Transverse colon (tissue), 4 donors: ENCODE measurements around the gene RASSF4. TPM values are rescaled to one million over a fixed set of nuclear protein-coding genes. Genes with fewer than 3 reads are reported as not detected.
"Not testable (repeated sequence)": the region's sequence is repeated elsewhere in the genome, so short reads cannot be mapped to it uniquely, and the experiment has no call there.

Experiments used
- DNase-seq: peaks from one replicate; pipeline ENCODE4 v3.0.0-alpha.2; 2019
- H3K27ac ChIP-seq, 4 donors: fragments of 200-600 bp; sonication (generic); 2 replicates each; pipeline ENCODE4 v1.5.1; 2016 to 2018; ENCODE audit warnings: inconsistent platforms in 4 of 4
- H3K27me3 ChIP-seq: fragments of 200-600 bp; sonication (generic); 2 replicates; pipeline ENCODE4 v1.5.1; 2017; ENCODE audit warnings: inconsistent platforms
- H3K36me3 ChIP-seq, 4 donors: fragments of 200-600 bp; sonication (generic); 2 replicates each; pipeline ENCODE4 v1.5.1; 2017 to 2019; ENCODE audit warnings: inconsistent platforms in 4 of 4
- H3K4me1 ChIP-seq, 4 donors: fragments of 200-600 bp; sonication (generic); 2 replicates each; pipeline ENCODE4 v1.5.1; 2017 to 2020; ENCODE audit warnings: inconsistent platforms in 4 of 4
- H3K4me3 ChIP-seq, 4 donors: fragments of 200-600 bp; sonication (generic); 1 replicate in 1 of 4; 2 replicates in 3 of 4; pipeline versions ENCODE4 v1.5.1 to v1.6.1; 2017 to 2019; ENCODE audit warnings: inconsistent platforms in 4 of 4
- H3K9me3 ChIP-seq, 2 donors: fragments of 200-600 bp; sonication (generic); 2 replicates each; pipeline ENCODE4 v1.5.1; 2017 to 2019; ENCODE audit warnings: inconsistent platforms in 2 of 2
- EP300 ChIP-seq: sonication (generic); formaldehyde crosslinking; IDR thresholded peaks from one replicate; pipeline ENCODE4 v1.6.1; 2017; ENCODE audit warnings: antibody characterized with exemption, low read depth
- POLR2A ChIP-seq: fragments of 450-650 bp; IDR thresholded peaks from one replicate; pipeline ENCODE4 v1.6.1; 2016; ENCODE audit warnings: antibody characterized with exemption, mild to moderate bottlenecking, moderate library complexity
- POLR2AphosphoS5 ChIP-seq, 3 donors: sonication (generic); formaldehyde crosslinking; IDR thresholded peaks; one replicate each; pipeline ENCODE4 v1.6.1; 2016; ENCODE audit warnings: antibody characterized with exemption in 3 of 3
- WGBS, 2 donors: methylation state at CpG; one replicate each; pipeline ENCODE4 v1.1.5; 2018; ENCODE audit warnings: low coverage in 1 of 2; 5-methylcytosine and 5-hydroxymethylcytosine counted together
- in situ Hi-C, 4 donors: fragments of 200-750 bp; cut with MboI; loops; one replicate each; pipeline versions ENCODE4 v1.15.0 to v1.15.1; 2017; ENCODE audit warnings: low sequenced_read_pairs in 3 of 4, low pct_ligation_motif_present in 1 of 4, low pct_unique_long_range_greater_than_20kb in 1 of 4
- intact Hi-C: fragments of 100-400 bp; cut with DNase I; formaldehyde crosslinking; loops from one replicate; pipeline ENCODE4 v1.15.1; 2023; ENCODE audit warnings: low total_unique reads
- total RNA-seq, 4 donors: library from RNA; depleted of rRNA; stranded (reverse); fragments of >200 nt; gene quantifications; one replicate each; pipeline ENCODE4 v1.1.0, GENCODE V29; 2016
- TF ChIP-seq, protein P1 (sequence below), 5 experiments: fragments of 200-600 bp in 3 of 5; fragments of 450-650 bp in 2 of 5; sonication (generic) in 3 of 5; IDR thresholded peaks; 1 replicate in 2 of 5; 2 replicates in 3 of 5; pipeline ENCODE4 v1.5.1; 2016 to 2017; ENCODE audit warnings: antibody characterized with exemption in 5 of 5, inconsistent platforms in 3 of 5, mild to moderate bottlenecking in 2 of 5, moderate library complexity in 1 of 5

RASSF4 gene
- total RNA-seq, 4 donors from 2014 or later: 26.8 to 37.8 (median 27.5) TPM

- TF ChIP-seq POLR2A (no peak), POLR2AphosphoS5 (IDR thresholded peaks at IDR 0.05) (no peak)
- TF ChIP-seq, protein P1, sequence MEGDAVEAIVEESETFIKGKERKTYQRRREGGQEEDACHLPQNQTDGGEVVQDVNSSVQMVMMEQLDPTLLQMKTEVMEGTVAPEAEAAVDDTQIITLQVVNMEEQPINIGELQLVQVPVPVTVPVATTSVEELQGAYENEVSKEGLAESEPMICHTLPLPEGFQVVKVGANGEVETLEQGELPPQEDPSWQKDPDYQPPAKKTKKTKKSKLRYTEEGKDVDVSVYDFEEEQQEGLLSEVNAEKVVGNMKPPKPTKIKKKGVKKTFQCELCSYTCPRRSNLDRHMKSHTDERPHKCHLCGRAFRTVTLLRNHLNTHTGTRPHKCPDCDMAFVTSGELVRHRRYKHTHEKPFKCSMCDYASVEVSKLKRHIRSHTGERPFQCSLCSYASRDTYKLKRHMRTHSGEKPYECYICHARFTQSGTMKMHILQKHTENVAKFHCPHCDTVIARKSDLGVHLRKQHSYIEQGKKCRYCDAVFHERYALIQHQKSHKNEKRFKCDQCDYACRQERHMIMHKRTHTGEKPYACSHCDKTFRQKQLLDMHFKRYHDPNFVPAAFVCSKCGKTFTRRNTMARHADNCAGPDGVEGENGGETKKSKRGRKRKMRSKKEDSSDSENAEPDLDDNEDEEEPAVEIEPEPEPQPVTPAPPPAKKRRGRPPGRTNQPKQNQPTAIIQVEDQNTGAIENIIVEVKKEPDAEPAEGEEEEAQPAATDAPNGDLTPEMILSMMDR (IDR thresholded peaks at IDR 0.05): peak; percentile 65 to 80 (median 71)
- no peak overlapping the region for H3K4me3 ChIP-seq
- intact Hi-C loops: no loop called here
- H3K4me1 ChIP-seq: peaks cover 0 to 20% (median 2%) of the 10 kb centered on the region in 4 donors
- no peaks in the 10 kb centered on the region for H3K27me3 ChIP-seq
- no peak overlapping the region for H3K27ac ChIP-seq
- H3K36me3 ChIP-seq: peaks cover 0 to 6% (median 3%) of the 10 kb centered on the region in 4 donors
- in situ Hi-C loops: no loop called here
- 7 to 20% methylated on average over 7 to 8 of the region's 8 CpGs for WGBS, 2 donors
- DNase-seq: no peak
- H3K9me3 ChIP-seq: no peaks in the 10 kb centered on the region
Measured at GRCh38 chr10:45008524-45009161, 49.0 kb downstream of the RASSF4 start.

- H3K36me3 ChIP-seq, DNase-seq, H3K4me1 ChIP-seq, H3K9me3 ChIP-seq, in situ Hi-C loops, H3K4me3 ChIP-seq, H3K27me3 ChIP-seq, H3K27ac ChIP-seq, intact Hi-C loops: not testable (repeated sequence)
- WGBS, 2 donors: 78 to 100% methylated on average over 3 to 10 of the region's 10 CpGs
Measured at GRCh38 chr10:45014557-45014956, 55.0 kb downstream of the RASSF4 start.

DNA sequence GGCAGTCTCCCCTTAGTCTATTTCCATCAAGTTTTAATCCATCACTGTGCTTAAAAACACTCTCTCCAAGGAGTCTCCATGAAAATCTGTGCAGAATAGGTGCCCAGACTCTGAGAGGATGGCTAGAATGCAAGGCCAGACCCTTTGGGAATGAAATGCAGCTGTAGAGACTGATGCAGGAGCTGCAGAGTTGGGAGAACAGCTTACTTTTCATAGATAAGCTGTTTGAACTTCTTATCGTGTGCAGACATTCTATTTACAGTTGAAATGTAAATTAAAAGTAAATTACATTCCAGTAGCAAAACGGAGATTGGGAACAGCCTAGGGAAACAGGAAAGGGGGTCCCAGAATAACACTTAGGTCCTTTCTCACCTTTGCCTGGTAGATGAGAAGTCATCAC, 56.0 kb downstream of the RASSF4 start:
- no peak overlapping the region for H3K27ac ChIP-seq
- no peaks in the 10 kb centered on the region for H3K9me3 ChIP-seq
- intact Hi-C loops (no loop called here), in situ Hi-C loops (no loop called here)
- DNase-seq: no peak
- no peaks in the 10 kb centered on the region for H3K27me3 ChIP-seq
- H3K4me1 ChIP-seq: no peaks in the 10 kb centered on the region
- TF ChIP-seq, protein P1 (IDR thresholded peaks at IDR 0.05): no peak
- no peak for TF ChIP-seq EP300
- no peak overlapping the region for H3K4me3 ChIP-seq
- WGBS, 2 donors: 29 to 40% methylated on average over 2 of the region's 2 CpGs
- no peaks in the 10 kb centered on the region for H3K36me3 ChIP-seq

DNA sequence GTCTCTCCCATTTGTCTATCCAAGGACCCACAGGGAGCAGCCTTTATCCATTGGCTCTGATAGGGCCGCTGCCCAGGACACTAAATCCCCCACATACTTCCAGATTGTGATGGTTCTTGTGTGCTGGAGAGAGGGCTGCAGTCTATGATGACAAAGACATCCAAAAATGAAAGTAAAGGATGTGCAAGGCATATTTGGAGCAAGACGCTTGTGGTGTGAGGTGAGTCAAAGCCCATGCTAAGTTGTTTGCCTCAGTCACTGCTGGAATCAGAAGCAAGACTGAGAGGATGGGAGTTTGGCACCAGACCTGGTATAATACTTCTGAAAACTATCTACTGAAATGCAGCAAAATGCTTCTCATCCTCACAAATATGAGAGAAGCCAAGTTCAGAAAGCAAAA, 63.8 kb downstream of the RASSF4 start:
- no peaks in the 10 kb centered on the region for H3K4me1 ChIP-seq
- H3K27me3 ChIP-seq: no peaks in the 10 kb centered on the region
- WGBS, 2 donors: 79 to 88% methylated on average over 2 of the region's 2 CpGs
- H3K4me3 ChIP-seq: no peak overlapping the region
- no peak for TF ChIP-seq POLR2AphosphoS5 (IDR thresholded peaks at IDR 0.05)
- TF ChIP-seq POLR2A: no peak
- TF ChIP-seq, protein P1 (IDR thresholded peaks at IDR 0.05): no peak
- H3K27ac ChIP-seq: no peak overlapping the region
- no peaks in the 10 kb centered on the region for H3K9me3 ChIP-seq
- intact Hi-C loops (no loop called here), in situ Hi-C loops (no loop called here)
- no peaks in the 10 kb centered on the region for H3K36me3 ChIP-seq
- DNase-seq: no peak

DNA sequence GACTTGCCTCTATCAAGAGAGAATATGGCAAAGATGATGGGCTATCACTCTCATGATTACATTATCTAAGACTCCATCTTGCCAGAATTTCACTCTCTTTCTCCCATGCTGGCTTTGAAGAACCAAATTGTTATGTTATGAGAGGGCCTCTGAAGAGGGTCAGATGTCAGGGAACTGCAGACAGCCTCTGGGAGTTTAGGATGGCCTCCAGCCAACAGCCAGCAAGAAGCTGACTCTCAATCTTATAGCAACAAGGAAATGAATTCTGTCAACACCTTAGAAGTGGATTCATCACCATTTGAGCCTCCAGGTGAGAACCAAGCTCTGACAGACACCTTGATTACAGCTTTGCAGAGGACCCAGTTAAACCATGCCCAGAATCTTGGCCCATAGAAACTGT, 74.7 kb downstream of the RASSF4 start:
- in situ Hi-C loops: no loop called here
- no peak overlapping the region for H3K27ac ChIP-seq
- H3K4me1 ChIP-seq: no peaks in the 10 kb centered on the region
- H3K9me3 ChIP-seq: peaks cover 0 to 7% of the 10 kb centered on the region in 2 donors
- H3K4me3 ChIP-seq: no peak overlapping the region
- intact Hi-C loops: no loop called here
- no peak for DNase-seq
- no peaks in the 10 kb centered on the region for H3K36me3 ChIP-seq
- no peaks in the 10 kb centered on the region for H3K27me3 ChIP-seq
- TF ChIP-seq POLR2AphosphoS5 (IDR thresholded peaks at IDR 0.05) (no peak), EP300 (no peak), POLR2A (no peak)
- TF ChIP-seq, protein P1 (IDR thresholded peaks at IDR 0.05): no peak
